Measurements from ENCODE around the gene PLXNA2.

GRCh38 chr1:208148380-208148779, 95.8 kb downstream of the PLXNA2 start:
- TF ChIP-seq EZH2phosphoT487 (IDR thresholded peaks at IDR 0.05; ENCODE audit: insufficient read depth, low read depth) (no peak), EZH2 (IDR thresholded peaks at IDR 0.05; ENCODE audit: insufficient read depth, poor library complexity, severe bottlenecking) (no peak)
